ENCODE measurements around the gene TSC1.

Gene TSC1

GRCh38 chr9:132877458-132877823, 67.0 kb downstream of the TSC1 start:
- TF ChIP-seq ZNF146 (tag by site-specific recombination; IDR thresholded peaks at IDR 0.05): no peak
- peak overlapping the region; percentile 73 for H3K4me3 ChIP-seq (ENCODE audit: low read depth, low read length)
- no peaks in the 10 kb centered on the region for H3K4me1 ChIP-seq (ENCODE audit: control insufficient read depth, insufficient read depth, low read length)
- H3K27ac ChIP-seq (ENCODE audit: extremely low read depth, low read depth, low read length): no peak overlapping the region
- no peaks in the 10 kb centered on the region for H3K9me3 ChIP-seq (ENCODE audit: control insufficient read depth, insufficient read depth, low read depth, low read length)
- CTCF ChIA-PET: interaction anchor here (0.6 to 4.7 kb wide), 4 partner anchors 19 to 609 kb away, joined by 3 to 39 read pairs (median 4); no protein-coding TSS in a partner anchor
- no peaks in the 10 kb centered on the region for H3K36me3 ChIP-seq (ENCODE audit: control insufficient read depth in 2 of 2, insufficient read depth in 1 of 2, low read length in 2 of 2)
- POLR2A ChIA-PET: interaction anchor here (2.4 kb wide), 1 partner anchor 67 kb away, joined by 8 read pairs; the partner anchor contains the start of gene TSC1

GRCh38 chr9:132876849-132877248, 67.6 kb downstream of the TSC1 start:
- H3K9me3 ChIP-seq (ENCODE audit: control insufficient read depth, insufficient read depth, low read depth, low read length): no peaks in the 10 kb centered on the region
- POLR2A ChIA-PET: no interaction called here
- no peaks in the 10 kb centered on the region for H3K36me3 ChIP-seq (ENCODE audit: control insufficient read depth in 2 of 2, insufficient read depth in 1 of 2, low read length in 2 of 2)
- no peaks in the 10 kb centered on the region for H3K4me1 ChIP-seq (ENCODE audit: control insufficient read depth, insufficient read depth, low read length)
- CTCF ChIA-PET: interaction anchor here (0.6 to 4.7 kb wide), 4 partner anchors 20 to 608 kb away, joined by 3 to 39 read pairs (median 4); no protein-coding TSS in a partner anchor
- TF ChIP-seq ZNF76 (tag by site-specific recombination; IDR thresholded peaks at IDR 0.05; ENCODE audit: borderline replicate concordance, low read depth): no peak
- no peak for TF ChIP-seq ZNF148 (tag by site-specific recombination; IDR thresholded peaks at IDR 0.05; ENCODE audit: borderline replicate concordance)
- no peak for TF ChIP-seq AEBP2 (tag by site-specific recombination; IDR thresholded peaks at IDR 0.05; ENCODE audit: borderline replicate concordance)
- no peak for TF ChIP-seq ZNF426 (tag by site-specific recombination; IDR thresholded peaks at IDR 0.05)
- no peak for TF ChIP-seq ZNF10 (tag by site-specific recombination; IDR thresholded peaks at IDR 0.05)
- no peak for TF ChIP-seq ZNF274 (IDR thresholded peaks at IDR 0.05; ENCODE audit: low read length)
- TF ChIP-seq ZNF274 (tag by site-specific recombination; IDR thresholded peaks at IDR 0.05; ENCODE audit: borderline replicate concordance): no peak
- TF ChIP-seq ZNF114 (tag by site-specific recombination; IDR thresholded peaks at IDR 0.05): no peak
- TF ChIP-seq ZNF701 (tag by site-specific recombination; IDR thresholded peaks at IDR 0.05): no peak
- TF ChIP-seq ZNF548 (tag by site-specific recombination; IDR thresholded peaks at IDR 0.05): no peak
- TF ChIP-seq WT1 (tag by site-specific recombination; IDR thresholded peaks at IDR 0.05): no peak
- TF ChIP-seq ZNF280C (tag by site-specific recombination; IDR thresholded peaks at IDR 0.05): no peak
- no peak for TF ChIP-seq IKZF3 (tag by site-specific recombination; IDR thresholded peaks at IDR 0.05)
- TF ChIP-seq KLF9 (tag by site-specific recombination; IDR thresholded peaks at IDR 0.05; ENCODE audit: low read depth): no peak
- no peak for TF ChIP-seq ZNF175 (tag by site-specific recombination; IDR thresholded peaks at IDR 0.05)
- TF ChIP-seq ZNF302 (tag by site-specific recombination; IDR thresholded peaks at IDR 0.05; ENCODE audit: low read depth): no peak
- no peak for TF ChIP-seq ZNF768 (tag by site-specific recombination; IDR thresholded peaks at IDR 0.05)
- no peak overlapping the region for H3K27ac ChIP-seq (ENCODE audit: extremely low read depth, low read depth, low read length)
- no peak overlapping the region for H3K4me3 ChIP-seq (ENCODE audit: low read depth, low read length)
